SK-N-SH treated with all-trans-retinoic acid at 6 μM for 48 hours (cell line): Measurements from ENCODE around the gene LRRC28.

Source experiments
- ATAC-seq: fragments of 200-7000 bp; cut with Tn5 transposase; 3 replicates; pipeline ENCODE4 v1.9.1; 2020; ENCODE audit warnings: mild to moderate bottlenecking, moderate library complexity
- ARNTL ChIP-seq: fragments of 450-650 bp; formaldehyde crosslinking; IDR thresholded peaks from 2 replicates; pipeline ENCODE4 v1.5.0; 2020; ENCODE audit warnings: low read depth, mild to moderate bottlenecking, moderate library complexity, borderline replicate concordance
- CREB5 ChIP-seq: fragments of 250-450 bp; sonication (Bioruptor Pico); IDR thresholded peaks from 2 replicates; pipeline ENCODE4 v1.5.1; 2020; ENCODE audit warnings: low read depth, mild to moderate bottlenecking, moderate library complexity
- CSDC2 ChIP-seq: fragments of 250-450 bp; sonication (Bioruptor Pico); IDR thresholded peaks from 2 replicates; pipeline ENCODE4 v1.5.0; 2020; ENCODE audit warnings: mild to moderate bottlenecking, moderate library complexity
- CSRNP3 ChIP-seq: fragments of 250-450 bp; sonication (Bioruptor Pico); IDR thresholded peaks from 2 replicates; pipeline ENCODE4 v1.5.1; 2021; ENCODE audit warnings: mild to moderate bottlenecking, moderate library complexity
- GLIS3 ChIP-seq: fragments of 250-450 bp; sonication (Bioruptor Pico); IDR thresholded peaks from 2 replicates; pipeline ENCODE4 v1.5.0; 2020; ENCODE audit warnings: mild to moderate bottlenecking, moderate library complexity
- ISL1 ChIP-seq: fragments of 250-450 bp; sonication (Bioruptor Pico); IDR thresholded peaks from 2 replicates; pipeline ENCODE4 v2.1.2; 2022; ENCODE audit warnings: mild to moderate bottlenecking, moderate library complexity
- PPARA ChIP-seq: fragments of 250-450 bp; sonication (Bioruptor Pico); IDR thresholded peaks from 2 replicates; pipeline ENCODE4 v1.5.0; 2020; ENCODE audit warnings: mild to moderate bottlenecking, borderline replicate concordance
- SNAI2 ChIP-seq: fragments of 250-450 bp; sonication (Bioruptor Pico); IDR thresholded peaks from 2 replicates; pipeline ENCODE4 v1.5.0; 2020; ENCODE audit warnings: mild to moderate bottlenecking, moderate library complexity
- TCF4 ChIP-seq: fragments of 250-450 bp; sonication (Bioruptor Pico); IDR thresholded peaks from 2 replicates; pipeline ENCODE4 v1.8.0; 2021; ENCODE audit warnings: mild to moderate bottlenecking, moderate library complexity, borderline replicate concordance
- TOX ChIP-seq: fragments of 250-450 bp; sonication (Bioruptor Pico); IDR thresholded peaks from 2 replicates; pipeline ENCODE4 v1.8.0; 2021; ENCODE audit warnings: mild to moderate bottlenecking, moderate library complexity, borderline replicate concordance
- TSHZ2 ChIP-seq: fragments of 250-450 bp; sonication (Bioruptor Pico); IDR thresholded peaks from 2 replicates; pipeline ENCODE4 v1.5.0; 2020; ENCODE audit warnings: mild to moderate bottlenecking, moderate library complexity
- ZFP3 ChIP-seq: fragments of 250-450 bp; sonication (Bioruptor Pico); IDR thresholded peaks from 2 replicates; pipeline ENCODE4 v1.5.0; 2020; ENCODE audit warnings: mild to moderate bottlenecking, moderate library complexity
- ZFP30 ChIP-seq: fragments of 450-650 bp; formaldehyde crosslinking; IDR thresholded peaks from 2 replicates; pipeline ENCODE4 v1.5.0; 2022; ENCODE audit warnings: mild to moderate bottlenecking, moderate library complexity
- ZNF565 ChIP-seq: fragments of 450-650 bp; formaldehyde crosslinking; conservative IDR thresholded peaks from 2 replicates; pipeline ENCODE4 v1.5.0; 2020; ENCODE audit warnings: low read depth, mild to moderate bottlenecking, moderate library complexity
- ZNF70 ChIP-seq: fragments of 450-650 bp; formaldehyde crosslinking; IDR thresholded peaks from 2 replicates; pipeline ENCODE4 v1.5.0; 2020; ENCODE audit warnings: mild to moderate bottlenecking, moderate library complexity
- ZNF8 ChIP-seq: fragments of 450-650 bp; formaldehyde crosslinking; IDR thresholded peaks from 2 replicates; pipeline ENCODE4 v1.5.0; 2020; ENCODE audit warnings: mild to moderate bottlenecking, moderate library complexity

The LRRC28 gene

GRCh38 chr15:99273801-99274200, 22.5 kb downstream of the LRRC28 start:
- no peak for ATAC-seq
- TF ChIP-seq ZFP30 (CRISPR knock-in tag), result no peak
- TF ChIP-seq SNAI2, result no peak
- TF ChIP-seq CREB5, result no peak
- TF ChIP-seq ZNF8, result no peak
- no peak for TF ChIP-seq TOX (CRISPR knock-in tag)
- no peak for TF ChIP-seq TSHZ2 (CRISPR knock-in tag)
- no peak for TF ChIP-seq GLIS3 (CRISPR knock-in tag)
- TF ChIP-seq ZNF565 (CRISPR knock-in tag), result no peak
- no peak for TF ChIP-seq ZFP3
- no peak for TF ChIP-seq CSRNP3 (CRISPR knock-in tag)
- TF ChIP-seq, all 23 proteins: peak for 0

GRCh38 chr15:99275061-99275460, 23.8 kb downstream of the LRRC28 start:
- no peak for ATAC-seq
- no peak for TF ChIP-seq SNAI2
- no peak for TF ChIP-seq ARNTL (CRISPR knock-in tag)
- TF ChIP-seq ZNF8, result no peak
- no peak for TF ChIP-seq ZNF70 (CRISPR knock-in tag)
- TF ChIP-seq CSRNP3 (CRISPR knock-in tag), result no peak
- TF ChIP-seq CREB5, result no peak
- no peak for TF ChIP-seq TSHZ2 (CRISPR knock-in tag)
- TF ChIP-seq TCF4 (CRISPR knock-in tag), result no peak
- TF ChIP-seq PPARA, result no peak
- TF ChIP-seq ISL1 (CRISPR knock-in tag), result no peak
- no peak for TF ChIP-seq CSDC2 (CRISPR knock-in tag)
- no peak for TF ChIP-seq ZFP30 (CRISPR knock-in tag)
- no peak for TF ChIP-seq GLIS3 (CRISPR knock-in tag)

- ATAC-seq, result no peak
- TF ChIP-seq SNAI2 (no peak), PPARA (no peak), TCF4 (CRISPR knock-in tag) (no peak), CSRNP3 (CRISPR knock-in tag) (no peak), ISL1 (CRISPR knock-in tag) (no peak), GLIS3 (CRISPR knock-in tag) (no peak)
These were observed 24.3 kb downstream of the LRRC28 start for GRCh38 chr15:99275525-99276128.
